ENCODE data around the gene PIH1D2. TPM values are rescaled to one million over a fixed set of nuclear protein-coding genes. Genes with fewer than 3 reads are reported as not detected.
"Not testable (repeated sequence)": the region's sequence is repeated elsewhere in the genome, so short reads cannot be mapped to it uniquely, and the experiment has no call there.

PIH1D2 gene
- total RNA-seq, 1 donor from 2014 or later: 1.4 TPM

DNA sequence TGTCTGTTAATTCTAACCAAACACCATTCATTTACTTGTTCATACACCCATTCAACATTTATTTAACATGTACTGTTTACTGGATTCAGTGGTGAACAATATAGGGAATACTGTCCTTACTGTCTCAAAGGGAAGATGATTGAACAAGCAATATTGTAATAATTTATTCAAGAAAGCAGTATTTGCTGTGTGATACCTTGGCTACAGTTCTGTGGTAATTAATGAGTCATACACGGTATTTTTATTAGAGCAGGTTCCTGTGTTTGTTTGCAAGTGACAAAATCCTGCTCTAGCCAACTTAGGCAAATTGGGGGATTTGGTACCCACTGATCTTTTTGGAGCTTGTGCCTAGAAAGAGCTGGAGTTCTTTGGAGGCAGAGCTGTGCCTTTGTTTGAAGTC lies 15.7 kb downstream of the PIH1D2 start:
- no peaks in the 10 kb centered on the region for H3K4me1 Mint-ChIP-seq (ENCODE audit: low read depth, unreplicated experiment)
- H3K27ac Mint-ChIP-seq (ENCODE audit: unreplicated experiment): no peak overlapping the region
- H3K27me3 Mint-ChIP-seq (ENCODE audit: unreplicated experiment): peaks cover 2% of the 10 kb centered on the region
- H3K9me3 Mint-ChIP-seq (ENCODE audit: unreplicated experiment): no peaks in the 10 kb centered on the region
- peaks cover 4% of the 10 kb centered on the region for H3K36me3 Mint-ChIP-seq (ENCODE audit: unreplicated experiment)
- TF ChIP-seq, protein P1, sequence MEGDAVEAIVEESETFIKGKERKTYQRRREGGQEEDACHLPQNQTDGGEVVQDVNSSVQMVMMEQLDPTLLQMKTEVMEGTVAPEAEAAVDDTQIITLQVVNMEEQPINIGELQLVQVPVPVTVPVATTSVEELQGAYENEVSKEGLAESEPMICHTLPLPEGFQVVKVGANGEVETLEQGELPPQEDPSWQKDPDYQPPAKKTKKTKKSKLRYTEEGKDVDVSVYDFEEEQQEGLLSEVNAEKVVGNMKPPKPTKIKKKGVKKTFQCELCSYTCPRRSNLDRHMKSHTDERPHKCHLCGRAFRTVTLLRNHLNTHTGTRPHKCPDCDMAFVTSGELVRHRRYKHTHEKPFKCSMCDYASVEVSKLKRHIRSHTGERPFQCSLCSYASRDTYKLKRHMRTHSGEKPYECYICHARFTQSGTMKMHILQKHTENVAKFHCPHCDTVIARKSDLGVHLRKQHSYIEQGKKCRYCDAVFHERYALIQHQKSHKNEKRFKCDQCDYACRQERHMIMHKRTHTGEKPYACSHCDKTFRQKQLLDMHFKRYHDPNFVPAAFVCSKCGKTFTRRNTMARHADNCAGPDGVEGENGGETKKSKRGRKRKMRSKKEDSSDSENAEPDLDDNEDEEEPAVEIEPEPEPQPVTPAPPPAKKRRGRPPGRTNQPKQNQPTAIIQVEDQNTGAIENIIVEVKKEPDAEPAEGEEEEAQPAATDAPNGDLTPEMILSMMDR (IDR thresholded peaks at IDR 0.05; ENCODE audit: partially characterized antibody, unreplicated experiment): no peak
- no peak for DNase-seq
- no peak overlapping the region for H3K4me3 Mint-ChIP-seq (ENCODE audit: unreplicated experiment)

DNA sequence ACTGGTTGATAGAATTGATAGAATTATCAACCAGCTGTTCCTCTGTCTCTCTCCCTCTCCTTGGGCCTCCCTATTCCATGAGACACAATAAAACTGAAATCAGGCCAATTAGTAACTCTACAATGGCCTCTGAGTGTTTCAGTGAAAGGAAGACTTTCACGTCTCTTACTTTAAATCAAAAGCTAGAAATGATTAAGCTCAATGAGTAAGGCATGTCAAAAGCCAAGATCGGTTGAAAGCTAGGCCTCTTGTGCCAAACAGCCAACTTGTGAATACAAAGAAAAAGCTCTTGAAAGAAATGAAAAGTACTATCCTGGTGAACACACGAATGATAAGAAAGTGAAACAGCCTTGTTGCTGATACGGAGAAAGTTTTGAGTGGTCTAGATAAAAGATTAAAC lies 16.6 kb downstream of the PIH1D2 start:
- peaks cover 4% of the 10 kb centered on the region for H3K36me3 Mint-ChIP-seq (ENCODE audit: unreplicated experiment)
- no peaks in the 10 kb centered on the region for H3K9me3 Mint-ChIP-seq (ENCODE audit: unreplicated experiment)

DNA sequence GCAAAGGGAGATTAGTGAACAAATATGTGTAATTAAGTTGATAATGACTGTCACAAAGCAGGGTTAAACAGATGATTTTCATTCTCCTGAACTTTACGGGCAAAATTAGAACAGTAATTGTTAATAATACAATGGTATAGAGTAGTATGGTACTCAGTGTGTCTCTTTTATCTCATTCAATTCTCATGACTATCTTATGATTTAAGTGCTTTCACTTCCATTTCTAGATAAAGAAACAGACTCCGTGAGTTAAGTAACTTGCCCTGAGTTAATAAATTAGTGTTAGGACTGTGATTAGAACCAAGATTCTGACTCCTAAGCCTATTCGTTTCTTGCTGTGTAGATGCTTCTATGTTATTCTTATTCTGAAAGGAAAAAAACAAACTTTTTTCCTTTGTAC lies 22.0 kb downstream of the PIH1D2 start:
- Mint-ChIP-seq H3K4me3 (ENCODE audit: unreplicated experiment) (no peak overlapping the region), H3K9me3 (ENCODE audit: unreplicated experiment) (peaks cover 2% of the 10 kb centered on the region), H3K36me3 (ENCODE audit: unreplicated experiment) (peaks cover 12% of the 10 kb centered on the region), H3K4me1 (ENCODE audit: low read depth, unreplicated experiment) (no peaks in the 10 kb centered on the region), H3K27ac (ENCODE audit: unreplicated experiment) (no peak overlapping the region), H3K27me3 (ENCODE audit: unreplicated experiment) (peaks cover 2% of the 10 kb centered on the region)
- DNase-seq: no peak
- TF ChIP-seq, protein P1 (IDR thresholded peaks at IDR 0.05; ENCODE audit: partially characterized antibody, unreplicated experiment): no peak

More for the DNA sequence above, 16.6 kb downstream of the PIH1D2 start:
- TF ChIP-seq, protein P1 (IDR thresholded peaks at IDR 0.05; ENCODE audit: partially characterized antibody, unreplicated experiment): no peak
- Mint-ChIP-seq H3K27me3 (ENCODE audit: unreplicated experiment) (peaks cover 2% of the 10 kb centered on the region), H3K4me3 (ENCODE audit: unreplicated experiment) (no peak overlapping the region), H3K27ac (ENCODE audit: unreplicated experiment) (no peak overlapping the region), H3K4me1 (ENCODE audit: low read depth, unreplicated experiment) (no peaks in the 10 kb centered on the region)
- no peak for DNase-seq

DNA sequence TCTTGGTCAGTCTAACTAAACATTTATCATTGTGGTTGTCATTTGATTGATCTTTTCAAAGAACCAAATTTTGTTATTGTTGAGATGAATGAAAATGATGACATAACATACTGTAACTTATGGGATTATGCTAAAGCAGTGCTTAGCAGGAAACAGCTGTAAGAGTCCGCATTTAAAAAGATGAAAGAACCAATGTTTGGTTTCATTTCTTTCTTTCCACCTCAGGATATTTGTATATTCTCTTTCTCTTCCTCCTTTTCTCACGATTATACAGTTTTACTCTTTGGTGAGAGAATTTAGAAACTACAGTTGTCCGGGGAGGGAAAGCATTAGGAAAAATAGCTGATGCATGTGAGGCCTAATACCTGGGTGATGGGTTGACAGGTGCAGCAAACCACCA lies 23.1 kb downstream of the PIH1D2 start:
- H3K4me3 Mint-ChIP-seq (ENCODE audit: unreplicated experiment): no peak overlapping the region
- no peak for DNase-seq
- H3K9me3 Mint-ChIP-seq (ENCODE audit: unreplicated experiment): peaks cover 3% of the 10 kb centered on the region
- peaks cover 2% of the 10 kb centered on the region for H3K27me3 Mint-ChIP-seq (ENCODE audit: unreplicated experiment)
- TF ChIP-seq, protein P1 (IDR thresholded peaks at IDR 0.05; ENCODE audit: partially characterized antibody, unreplicated experiment): no peak
- H3K36me3 Mint-ChIP-seq (ENCODE audit: unreplicated experiment): peaks cover 15% of the 10 kb centered on the region
- no peak overlapping the region for H3K27ac Mint-ChIP-seq (ENCODE audit: unreplicated experiment)
- no peaks in the 10 kb centered on the region for H3K4me1 Mint-ChIP-seq (ENCODE audit: low read depth, unreplicated experiment)

DNA sequence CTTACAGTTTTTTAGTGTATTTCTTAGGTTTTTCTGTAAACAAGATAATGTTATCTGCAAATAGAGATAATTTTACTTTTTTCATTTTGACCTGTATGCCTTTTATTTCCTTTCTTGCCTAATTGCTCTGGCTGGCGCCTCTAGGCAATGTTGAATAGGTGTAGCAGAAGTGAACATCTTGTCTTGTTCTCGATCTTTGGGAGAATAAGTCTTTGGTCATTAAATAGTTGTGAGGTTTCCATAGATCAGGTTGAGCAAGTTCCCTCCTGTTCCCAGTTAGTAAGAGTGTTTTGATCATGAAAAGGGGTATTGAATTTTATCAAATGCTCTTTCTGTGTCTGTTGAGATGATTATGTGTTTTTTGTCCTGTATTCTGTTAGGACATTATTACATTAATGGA lies 24.0 kb downstream of the PIH1D2 start:
- H3K4me1 Mint-ChIP-seq (ENCODE audit: low read depth, unreplicated experiment): no peaks in the 10 kb centered on the region
- peaks cover 3% of the 10 kb centered on the region for H3K9me3 Mint-ChIP-seq (ENCODE audit: unreplicated experiment)
- no peak overlapping the region for H3K27ac Mint-ChIP-seq (ENCODE audit: unreplicated experiment)
- no peak overlapping the region for H3K4me3 Mint-ChIP-seq (ENCODE audit: unreplicated experiment)
- peaks cover 11% of the 10 kb centered on the region for H3K36me3 Mint-ChIP-seq (ENCODE audit: unreplicated experiment)
- no peak for DNase-seq
- TF ChIP-seq, protein P1 (IDR thresholded peaks at IDR 0.05; ENCODE audit: partially characterized antibody, unreplicated experiment): no peak
- H3K27me3 Mint-ChIP-seq (ENCODE audit: unreplicated experiment): no peaks in the 10 kb centered on the region

DNA sequence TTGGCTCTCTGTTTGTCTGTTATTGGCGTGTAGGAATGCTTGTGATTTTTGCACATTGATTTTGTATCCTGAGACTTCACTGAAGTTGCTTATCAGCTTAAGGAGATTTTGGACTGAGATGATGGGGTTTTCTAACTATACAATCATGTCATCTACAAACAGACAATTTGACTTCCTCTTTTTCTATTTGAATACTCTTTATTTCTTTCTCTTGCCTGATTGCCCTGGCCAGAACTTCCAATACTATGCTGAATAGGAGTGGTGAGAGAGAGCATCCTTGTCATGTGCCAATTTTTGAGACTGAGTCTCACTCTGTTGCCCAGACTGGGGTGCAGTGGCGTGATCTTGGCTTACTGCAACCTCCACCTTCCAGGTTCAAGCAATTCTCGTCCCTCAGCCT lies 25.6 kb downstream of the PIH1D2 start:
- not testable (repeated sequence) for H3K27ac Mint-ChIP-seq (ENCODE audit: unreplicated experiment); H3K4me3 Mint-ChIP-seq (ENCODE audit: unreplicated experiment)

DNA sequence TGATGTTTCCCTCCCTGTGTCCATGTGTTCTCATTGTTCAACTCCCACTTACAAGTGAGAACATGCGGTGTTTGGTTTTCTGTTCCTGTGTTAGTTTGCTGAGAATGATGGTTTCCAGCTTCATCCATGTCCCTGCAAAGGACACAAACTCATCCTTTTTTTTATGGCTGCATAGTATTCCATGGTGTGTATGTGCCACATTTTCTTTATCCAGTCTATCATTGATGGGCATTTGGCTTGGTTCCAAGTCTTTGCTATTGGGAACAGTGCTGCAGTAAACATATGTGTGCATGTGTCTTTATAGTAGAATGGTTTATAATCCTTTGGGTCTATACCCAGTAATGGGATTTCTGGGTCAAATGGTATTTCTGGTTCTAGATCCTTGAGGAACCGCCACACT lies 27.2 kb downstream of the PIH1D2 start:
- peaks cover 11% of the 10 kb centered on the region for H3K36me3 Mint-ChIP-seq (ENCODE audit: unreplicated experiment)
- H3K4me1 Mint-ChIP-seq (ENCODE audit: low read depth, unreplicated experiment); H3K27me3 Mint-ChIP-seq (ENCODE audit: unreplicated experiment); H3K27ac Mint-ChIP-seq (ENCODE audit: unreplicated experiment); DNase-seq; H3K4me3 Mint-ChIP-seq (ENCODE audit: unreplicated experiment); H3K9me3 Mint-ChIP-seq (ENCODE audit: unreplicated experiment): not testable (repeated sequence)

More for the DNA sequence above, 25.6 kb downstream of the PIH1D2 start:
- not testable (repeated sequence) for DNase-seq; H3K9me3 Mint-ChIP-seq (ENCODE audit: unreplicated experiment); H3K27me3 Mint-ChIP-seq (ENCODE audit: unreplicated experiment); H3K4me1 Mint-ChIP-seq (ENCODE audit: low read depth, unreplicated experiment)
- peaks cover 11% of the 10 kb centered on the region for H3K36me3 Mint-ChIP-seq (ENCODE audit: unreplicated experiment)
